ENCODE measurements around the gene LINGO4. TPM values are rescaled to one million over a fixed set of nuclear protein-coding genes. Genes with fewer than 3 reads are reported as not detected.

LINGO4 gene
- total RNA-seq, 6 experiments from 2014 or later = not detected

- no peaks in the 10 kb centered on the region; the same call in 1 of the 2 replicates for H3K4me1 Mint-ChIP-seq (ENCODE audit: low read depth)
- DNase-seq = no peak
- H3K27me3 Mint-ChIP-seq (ENCODE audit: insufficient read depth) = peaks cover 63% of the 10 kb centered on the region
- no peak overlapping the region for H3K4me3 Mint-ChIP-seq
- H3K27ac Mint-ChIP-seq = no peak overlapping the region
- no peaks in the 10 kb centered on the region for H3K36me3 Mint-ChIP-seq (ENCODE audit: low read depth)
- TF ChIP-seq CTCF (IDR thresholded peaks at IDR 0.05) = no peak
- no peaks in the 10 kb centered on the region for H3K9me3 Mint-ChIP-seq
Observed at GRCh38 chr1:151817353-151817730, 12.1 kb upstream of the LINGO4 start.

- H3K4me3 Mint-ChIP-seq = no peak overlapping the region
- no peak for TF ChIP-seq CTCF (IDR thresholded peaks at IDR 0.05)
- DNase-seq = no peak
- H3K27ac Mint-ChIP-seq = no peak overlapping the region
- H3K27me3 Mint-ChIP-seq (ENCODE audit: insufficient read depth) = peaks cover 60% of the 10 kb centered on the region
- H3K36me3 Mint-ChIP-seq (ENCODE audit: low read depth) = no peaks in the 10 kb centered on the region
- no peaks in the 10 kb centered on the region for H3K9me3 Mint-ChIP-seq
- no peaks in the 10 kb centered on the region; the same call in 1 of the 2 replicates for H3K4me1 Mint-ChIP-seq (ENCODE audit: low read depth)
Observed at GRCh38 chr1:151816548-151817352, 11.5 kb upstream of the LINGO4 start.

- Mint-ChIP-seq H3K27ac (no peak overlapping the region), H3K9me3 (no peaks in the 10 kb centered on the region), H3K4me3 (no peak overlapping the region), H3K36me3 (ENCODE audit: low read depth) (no peaks in the 10 kb centered on the region), H3K4me1 (ENCODE audit: low read depth) (no peaks in the 10 kb centered on the region; the same call in none of the 2 replicates), H3K27me3 (ENCODE audit: insufficient read depth) (peaks cover 61% of the 10 kb centered on the region)
- no peak for DNase-seq
- TF ChIP-seq CTCF (IDR thresholded peaks at IDR 0.05) = no peak
Observed at GRCh38 chr1:151815716-151816327, 10.6 kb upstream of the LINGO4 start.

- no peak for TF ChIP-seq CTCF (IDR thresholded peaks at IDR 0.05)
- Mint-ChIP-seq H3K27me3 (ENCODE audit: insufficient read depth) (peaks cover 53% of the 10 kb centered on the region), H3K36me3 (ENCODE audit: low read depth) (no peaks in the 10 kb centered on the region), H3K4me3 (no peak overlapping the region), H3K27ac (no peak overlapping the region), H3K4me1 (ENCODE audit: low read depth) (no peaks in the 10 kb centered on the region; the same call in none of the 2 replicates), H3K9me3 (no peaks in the 10 kb centered on the region)
- DNase-seq = no peak
Observed at GRCh38 chr1:151814971-151815545, 9.8 kb upstream of the LINGO4 start.

- Mint-ChIP-seq H3K36me3 (ENCODE audit: low read depth) (no peaks in the 10 kb centered on the region), H3K27me3 (ENCODE audit: insufficient read depth) (peaks cover 53% of the 10 kb centered on the region), H3K4me3 (no peak overlapping the region), H3K4me1 (ENCODE audit: low read depth) (no peaks in the 10 kb centered on the region; the same call in 1 of the 2 replicates), H3K9me3 (no peaks in the 10 kb centered on the region), H3K27ac (no peak overlapping the region)
- no peak for TF ChIP-seq CTCF (IDR thresholded peaks at IDR 0.05)
- DNase-seq = no peak
Observed at GRCh38 chr1:151814426-151814825, 9.2 kb upstream of the LINGO4 start.

Measured in HFFc6 (cell line).